ENCODE results near the gene FUT4.

DNA sequence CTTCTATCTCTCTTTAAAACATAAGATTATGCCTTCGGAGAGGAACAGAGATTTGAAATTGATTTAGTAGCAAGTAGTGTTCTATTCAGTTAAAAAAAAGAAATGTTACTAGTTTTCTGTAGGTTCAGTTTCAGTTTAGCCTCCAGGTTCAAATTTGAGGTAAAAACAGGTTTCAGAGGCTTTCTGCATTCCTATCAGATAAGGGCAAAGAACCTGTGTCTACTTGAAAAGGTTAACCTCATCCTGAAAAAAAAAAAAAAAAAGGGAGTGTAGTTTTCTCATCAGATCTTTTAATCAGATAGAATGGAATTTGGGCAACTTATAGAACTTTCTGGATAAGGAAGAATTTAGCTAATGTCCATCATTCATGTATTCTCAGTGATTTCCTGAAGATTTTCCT is 19.4 kb upstream of the FUT4 start:
- TF ChIP-seq, protein P1, sequence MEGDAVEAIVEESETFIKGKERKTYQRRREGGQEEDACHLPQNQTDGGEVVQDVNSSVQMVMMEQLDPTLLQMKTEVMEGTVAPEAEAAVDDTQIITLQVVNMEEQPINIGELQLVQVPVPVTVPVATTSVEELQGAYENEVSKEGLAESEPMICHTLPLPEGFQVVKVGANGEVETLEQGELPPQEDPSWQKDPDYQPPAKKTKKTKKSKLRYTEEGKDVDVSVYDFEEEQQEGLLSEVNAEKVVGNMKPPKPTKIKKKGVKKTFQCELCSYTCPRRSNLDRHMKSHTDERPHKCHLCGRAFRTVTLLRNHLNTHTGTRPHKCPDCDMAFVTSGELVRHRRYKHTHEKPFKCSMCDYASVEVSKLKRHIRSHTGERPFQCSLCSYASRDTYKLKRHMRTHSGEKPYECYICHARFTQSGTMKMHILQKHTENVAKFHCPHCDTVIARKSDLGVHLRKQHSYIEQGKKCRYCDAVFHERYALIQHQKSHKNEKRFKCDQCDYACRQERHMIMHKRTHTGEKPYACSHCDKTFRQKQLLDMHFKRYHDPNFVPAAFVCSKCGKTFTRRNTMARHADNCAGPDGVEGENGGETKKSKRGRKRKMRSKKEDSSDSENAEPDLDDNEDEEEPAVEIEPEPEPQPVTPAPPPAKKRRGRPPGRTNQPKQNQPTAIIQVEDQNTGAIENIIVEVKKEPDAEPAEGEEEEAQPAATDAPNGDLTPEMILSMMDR (conservative IDR thresholded peaks at IDR 0.05; ENCODE audit: low read length), result no peak
- TF ChIP-seq EZH2phosphoT487 (IDR thresholded peaks at IDR 0.05; ENCODE audit: borderline replicate concordance, low read depth, low read length), result no peak

Data from OCI-LY7 (cell line).